Posterior vena cava (tissue), 2 donors: ENCODE data around the gene SELENOT. TPM values are rescaled to one million over a fixed set of nuclear protein-coding genes. Genes with fewer than 3 reads are reported as not detected.
"Not testable (repeated sequence)": the region's sequence is repeated elsewhere in the genome, so short reads cannot be mapped to it uniquely, and the experiment has no call there.

Source experiments
- DNase-seq: peaks from one replicate; pipeline ENCODE4 v3.0.0-alpha.2; 2020; ENCODE audit warnings: low spot score
- intact Hi-C, 2 donors: fragments of 100-400 bp; cut with DNase I; formaldehyde crosslinking; loops; one replicate each; pipeline versions ENCODE4 v1.14.1 to v1.14.2; 2022 to 2023
- total RNA-seq, 2 donors: library from RNA; stranded (reverse); fragmentation: NEBNext Ultra II Directional; extraction: Animal tissue kit (Norgen Biotek cat#: 25700); gene quantifications; one replicate each; pipeline ENCODE4 v1.2.1, GENCODE V29; 2021
- donor health status: DM: yes; HTN: yes; CAD: no.
- donor health status: DM: yes; HTN: yes; CAD: no.

SELENOT gene
- total RNA-seq, 2 donors from 2014 or later: 91.6 to 118 TPM

- intact Hi-C loops: no loop called here
- DNase-seq: no peak
These were observed 829 bp downstream of the SELENOT start for GRCh38 chr3:150603980-150604319.

GRCh38 chr3:150605998-150606641 is 3.0 kb downstream of the SELENOT start:
- intact Hi-C loops: no loop called here
- no peak for DNase-seq

GRCh38 chr3:150607267-150608065 is 4.3 kb downstream of the SELENOT start:
- no peak for DNase-seq
- intact Hi-C loops: no loop called here

GRCh38 chr3:150609988-150610387 is 6.9 kb downstream of the SELENOT start:
- intact Hi-C loops: no loop called here
- no peak for DNase-seq

GRCh38 chr3:150610785-150611184 is 7.7 kb downstream of the SELENOT start:
- DNase-seq: no peak
- intact Hi-C loops: no loop called here

GRCh38 chr3:150611666-150612065 is 8.5 kb downstream of the SELENOT start:
- DNase-seq: no peak
- intact Hi-C loops: no loop called here

- intact Hi-C loops: no loop called here
- no peak for DNase-seq
These were observed 9.4 kb downstream of the SELENOT start for GRCh38 chr3:150612494-150612893.

- intact Hi-C loops: no loop called here
- DNase-seq: no peak
These were observed 9.9 kb downstream of the SELENOT start for GRCh38 chr3:150613034-150613433.

- intact Hi-C loops: no loop called here
- no peak for DNase-seq
These were observed 10.8 kb downstream of the SELENOT start for GRCh38 chr3:150613709-150614480.

GRCh38 chr3:150620002-150620689 is 17.0 kb downstream of the SELENOT start:
- intact Hi-C loops: no loop called here
- no peak for DNase-seq

- DNase-seq, intact Hi-C loops: not testable (repeated sequence)
These were observed 19.8 kb downstream of the SELENOT start for GRCh38 chr3:150622955-150623354.

- DNase-seq: no peak
- intact Hi-C loops: no loop called here
These were observed 20.8 kb downstream of the SELENOT start for GRCh38 chr3:150623945-150624344.

GRCh38 chr3:150626148-150626930 is 23.2 kb downstream of the SELENOT start:
- DNase-seq: no peak
- intact Hi-C loops: no loop called here

- DNase-seq: no peak
- intact Hi-C loops: no loop called here
These were observed 24.4 kb downstream of the SELENOT start for GRCh38 chr3:150627557-150627956.

GRCh38 chr3:150631515-150632221 is 28.5 kb downstream of the SELENOT start:
- intact Hi-C loops: no loop called here
- DNase-seq: no peak

GRCh38 chr3:150635076-150635475 is 32.0 kb downstream of the SELENOT start:
- no peak for DNase-seq
- intact Hi-C loops: no loop called here

GRCh38 chr3:150635526-150635925 is 32.4 kb downstream of the SELENOT start:
- DNase-seq: no peak

GRCh38 chr3:150636258-150636657 is 33.1 kb downstream of the SELENOT start:
- intact Hi-C loops: no loop called here
- DNase-seq: no peak

More at GRCh38 chr3:150635526-150635925, 32.4 kb downstream of the SELENOT start:
- intact Hi-C loops: no loop called here
